GM23338 (cell line): ENCODE measurements around the gene GNL3. TPM values are rescaled to one million over a fixed set of nuclear protein-coding genes. Genes with fewer than 3 reads are reported as not detected.

Source experiments
- ATAC-seq: fragments of 200-7000 bp; cut with Tn5 transposase; 3 replicates; pipeline ENCODE4 v1.9.1; 2020
- DNase-seq: peaks from one replicate; pipeline ENCODE4 v3.0.0-alpha.2; 2015; ENCODE audit warnings: low spot score
- H2AFZ ChIP-seq: fragments of 200-600 bp; sonication (generic); 2 replicates; pipeline ENCODE4 v1.8.0; 2016; ENCODE audit warnings: antibody characterized with exemption, mild to moderate bottlenecking, moderate library complexity
- H3F3A ChIP-seq: fragments of 200-600 bp; sonication (generic); replicated peaks from 2 replicates; pipeline ENCODE4 v1.8.0; 2017; ENCODE audit warnings: antibody characterized with exemption, mixed run types, low read depth
- H3K27ac ChIP-seq: fragments of 200-600 bp; sonication (generic); 2 replicates; pipeline ENCODE4 v1.6.1; 2016; ENCODE audit warnings: low read depth
- H3K27me3 ChIP-seq: fragments of 200-600 bp; sonication (generic); 2 replicates; pipeline ENCODE4 v1.8.0; 2016; ENCODE audit warnings: mild to moderate bottlenecking, mixed run types, moderate library complexity; ENCODE audit not compliant: insufficient read depth
- H3K36me3 ChIP-seq: fragments of 200-600 bp; sonication (generic); 2 replicates; pipeline ENCODE4 v1.8.0; 2016; ENCODE audit warnings: mild to moderate bottlenecking; ENCODE audit not compliant: insufficient read depth
- H3K4me1 ChIP-seq: fragments of 200-600 bp; sonication (generic); 2 replicates; pipeline ENCODE4 v1.8.0; 2016; ENCODE audit warnings: mild to moderate bottlenecking, moderate library complexity; ENCODE audit not compliant: insufficient read depth
- H3K4me2 ChIP-seq: fragments of 200-600 bp; sonication (generic); 2 replicates; pipeline ENCODE4 v1.7.1; 2017; ENCODE audit warnings: mixed run types
- H3K4me3 ChIP-seq: fragments of 200-600 bp; sonication (generic); 2 replicates; pipeline ENCODE4 v1.6.1; 2016; ENCODE audit warnings: mixed run types
- H3K79me2 ChIP-seq: fragments of 200-600 bp; sonication (generic); replicated peaks from 2 replicates; pipeline ENCODE4 v1.8.0; 2017; ENCODE audit warnings: mild to moderate bottlenecking; ENCODE audit not compliant: insufficient read depth
- H3K9me2 ChIP-seq: fragments of 200-600 bp; sonication (generic); 2 replicates; pipeline ENCODE4 v1.8.0; 2017; ENCODE audit not compliant: insufficient read depth
- H4K20me1 ChIP-seq: fragments of 200-600 bp; sonication (generic); replicated peaks from 2 replicates; pipeline ENCODE4 v1.8.0; 2017; ENCODE audit warnings: mild to moderate bottlenecking; ENCODE audit not compliant: insufficient read depth
- H3K27ac Mint-ChIP-seq: 2 replicates; pipeline ENCODE4 v1.8.0; 2020; ENCODE audit warnings: inconsistent platforms, mild to moderate bottlenecking, moderate library complexity, mixed read lengths
- H3K27me3 Mint-ChIP-seq: 3 replicates; pipeline ENCODE4 v1.8.0; 2022; ENCODE audit warnings: low read depth, mild to moderate bottlenecking, moderate library complexity, mixed read lengths, inconsistent platforms; ENCODE audit not compliant: insufficient read depth, poor library complexity
- H3K36me3 Mint-ChIP-seq: 3 replicates; pipeline ENCODE4 v1.8.0; 2021; ENCODE audit warnings: low read depth, mild to moderate bottlenecking, inconsistent platforms, moderate library complexity, mixed read lengths
- H3K4me1 Mint-ChIP-seq: 3 replicates; pipeline ENCODE4 v1.8.0; 2020; ENCODE audit warnings: mild to moderate bottlenecking, inconsistent platforms, mixed read lengths
- H3K4me3 Mint-ChIP-seq: 3 replicates; pipeline ENCODE4 v1.8.0; 2021; ENCODE audit warnings: moderate library complexity, mild to moderate bottlenecking, inconsistent platforms, mixed read lengths
- H3K9me3 Mint-ChIP-seq: 3 replicates; pipeline ENCODE4 v1.8.0; 2020; ENCODE audit warnings: moderate library complexity, mild to moderate bottlenecking, inconsistent platforms, mixed read lengths
- CREB1 ChIP-seq: fragments of 250-450 bp; sonication (Bioruptor Pico); IDR thresholded peaks from 2 replicates; pipeline ENCODE4 v1.5.0; 2020; ENCODE audit warnings: low read depth, mild to moderate bottlenecking, moderate library complexity
- EZH2 ChIP-seq: fragments of 200-600 bp; sonication (generic); IDR thresholded peaks from one replicate; pipeline ENCODE4 v1.8.0; 2017; ENCODE audit warnings: antibody characterized with exemption, mild to moderate bottlenecking, low read depth; ENCODE audit not compliant: unreplicated experiment
- EZH2phosphoT487 ChIP-seq: fragments of 200-600 bp; sonication (generic); IDR thresholded peaks from one replicate; pipeline ENCODE4 v1.8.1; 2018; ENCODE audit warnings: antibody characterized with exemption; ENCODE audit not compliant: unreplicated experiment
- JUNB ChIP-seq: IDR thresholded peaks from one replicate; pipeline ENCODE4 v1.6.1; 2016; ENCODE audit warnings: antibody characterized with exemption; ENCODE audit not compliant: unreplicated experiment
- POLR2AphosphoS5 ChIP-seq: IDR thresholded peaks from 2 replicates; pipeline ENCODE4 v1.6.1; 2016; ENCODE audit warnings: antibody characterized with exemption, low read depth
- STAT1 ChIP-seq: IDR thresholded peaks from one replicate; pipeline ENCODE4 v1.6.1; 2016; ENCODE audit warnings: antibody characterized with exemption; ENCODE audit not compliant: unreplicated experiment
- ZNF114 ChIP-seq: fragments of 250-450 bp; sonication (Bioruptor Pico); IDR thresholded peaks from 2 replicates; pipeline ENCODE4 v1.5.0; 2020; ENCODE audit warnings: mild to moderate bottlenecking, moderate library complexity
- ZNF331 ChIP-seq: fragments of 250-450 bp; sonication (Bioruptor Pico); IDR thresholded peaks from 2 replicates; pipeline ENCODE4 v1.5.0; 2020; ENCODE audit warnings: low read depth, mild to moderate bottlenecking, moderate library complexity
- ZNF462 ChIP-seq: fragments of 250-450 bp; sonication (Bioruptor Pico); IDR thresholded peaks from 2 replicates; pipeline ENCODE4 v1.5.0; 2020; ENCODE audit warnings: mild to moderate bottlenecking, moderate library complexity
- polyA plus RNA-seq: library from polyadenylated mRNA; unstranded; fragments of >200 nt; fragmentation: Nextera tagmentation; extraction: Ambion mirVana; gene quantifications from 2 replicates; pipeline ENCODE4 v1.2.1, GENCODE V29; 2016
- total RNA-seq: library from RNA; depleted of rRNA; stranded (reverse); fragments of >200 nt; shearing (Covaris generic); gene quantifications from 2 replicates; pipeline ENCODE4 v1.2.3, GENCODE V29; 2014

Gene GNL3
- total and polyA plus RNA-seq, 2 experiments from 2014 or later: 169 to 205 TPM

GRCh38 chr3:52690560-52690959 is 4.7 kb downstream of the GNL3 start (continued):
- no peak for TF ChIP-seq ZNF462 (CRISPR knock-in tag)
- no peak for TF ChIP-seq ZNF114 (CRISPR knock-in tag)

DNA sequence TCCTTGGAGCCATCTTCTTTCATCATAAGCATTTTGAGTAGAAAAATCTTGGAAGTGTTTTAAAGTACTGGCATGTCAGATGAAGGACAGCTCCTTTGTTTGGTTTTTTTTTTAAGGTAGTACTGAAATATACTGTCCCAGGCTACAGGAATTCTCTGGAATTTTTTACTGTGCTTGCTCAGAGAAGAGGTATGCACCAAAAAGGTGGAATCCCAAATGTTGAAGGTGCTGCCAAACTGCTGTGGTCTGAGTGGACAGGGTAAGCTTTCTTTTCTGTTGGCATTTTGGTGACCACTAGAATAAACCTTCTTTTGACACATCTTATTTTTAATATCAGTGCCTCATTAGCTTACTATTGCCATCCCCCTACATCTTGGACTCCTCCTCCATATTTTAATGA is 7.2 kb downstream of the GNL3 start:
- H3K27ac Mint-ChIP-seq: no peak overlapping the region
- H3K4me1 ChIP-seq: no peaks in the 10 kb centered on the region
- DNase-seq (no peak), ATAC-seq (no peak)
- H4K20me1 ChIP-seq: peaks cover 57% of the 10 kb centered on the region
- no peaks in the 10 kb centered on the region for H3K27me3 ChIP-seq
- no peak overlapping the region for H3K4me3 ChIP-seq
- H3K27ac ChIP-seq: no peak overlapping the region
- H2AFZ ChIP-seq: no peak overlapping the region
- no peak overlapping the region for H3K4me2 ChIP-seq
- H3K36me3 ChIP-seq: peaks cover 80% of the 10 kb centered on the region
- H3K27me3 Mint-ChIP-seq: peaks cover 3% of the 10 kb centered on the region
- peaks cover 94% of the 10 kb centered on the region for H3K36me3 Mint-ChIP-seq
- no peaks in the 10 kb centered on the region for H3K4me1 Mint-ChIP-seq
- H3K9me3 Mint-ChIP-seq: no peaks in the 10 kb centered on the region
- peaks cover 86% of the 10 kb centered on the region for H3F3A ChIP-seq
- peaks cover 29% of the 10 kb centered on the region for H3K79me2 ChIP-seq
- H3K4me3 Mint-ChIP-seq: no peak overlapping the region
- no peaks in the 10 kb centered on the region for H3K9me2 ChIP-seq
- TF ChIP-seq JUNB (no peak), EZH2phosphoT487 (no peak), EZH2 (no peak), ZNF462 (CRISPR knock-in tag) (no peak), CREB1 (CRISPR knock-in tag) (no peak), POLR2AphosphoS5 (no peak), STAT1 (no peak), ZNF331 (CRISPR knock-in tag) (no peak)
